Stimulated activated naive CD8-positive, alpha-beta T cell treated with anti-CD3 and anti-CD28 coated beads, Interleukin-15, Interleukin-2, amounts not matched to agents 100 ng/mL and 50 ng/mL, for 24 hours (primary cell): Measurements from ENCODE around the gene CYB5D1.
"Not testable (repeated sequence)": the region's sequence is repeated elsewhere in the genome, so short reads cannot be mapped to it uniquely, and the experiment has no call there.

Source experiments
- H3K27ac Mint-ChIP-seq: one replicate; pipeline ENCODE4 v1.8.0; 2021; ENCODE audit warnings: mild to moderate bottlenecking, mixed read lengths
- H3K27me3 Mint-ChIP-seq: one replicate; pipeline ENCODE4 v1.8.0; 2021; ENCODE audit warnings: mixed read lengths
- H3K36me3 Mint-ChIP-seq: one replicate; pipeline ENCODE4 v1.8.0; 2021; ENCODE audit warnings: low read depth, mixed read lengths
- H3K4me1 Mint-ChIP-seq: one replicate; pipeline ENCODE4 v1.8.0; 2021; ENCODE audit warnings: low read depth, mixed read lengths
- H3K4me3 Mint-ChIP-seq: one replicate; pipeline ENCODE4 v1.8.0; 2021; ENCODE audit warnings: mild to moderate bottlenecking, mixed read lengths
- H3K9me3 Mint-ChIP-seq: one replicate; pipeline ENCODE4 v1.8.0; 2021; ENCODE audit warnings: mixed read lengths

The CYB5D1 gene, protein sequence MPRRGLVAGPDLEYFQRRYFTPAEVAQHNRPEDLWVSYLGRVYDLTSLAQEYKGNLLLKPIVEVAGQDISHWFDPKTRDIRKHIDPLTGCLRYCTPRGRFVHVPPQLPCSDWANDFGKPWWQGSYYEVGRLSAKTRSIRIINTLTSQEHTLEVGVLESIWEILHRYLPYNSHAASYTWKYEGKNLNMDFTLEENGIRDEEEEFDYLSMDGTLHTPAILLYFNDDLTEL

DNA sequence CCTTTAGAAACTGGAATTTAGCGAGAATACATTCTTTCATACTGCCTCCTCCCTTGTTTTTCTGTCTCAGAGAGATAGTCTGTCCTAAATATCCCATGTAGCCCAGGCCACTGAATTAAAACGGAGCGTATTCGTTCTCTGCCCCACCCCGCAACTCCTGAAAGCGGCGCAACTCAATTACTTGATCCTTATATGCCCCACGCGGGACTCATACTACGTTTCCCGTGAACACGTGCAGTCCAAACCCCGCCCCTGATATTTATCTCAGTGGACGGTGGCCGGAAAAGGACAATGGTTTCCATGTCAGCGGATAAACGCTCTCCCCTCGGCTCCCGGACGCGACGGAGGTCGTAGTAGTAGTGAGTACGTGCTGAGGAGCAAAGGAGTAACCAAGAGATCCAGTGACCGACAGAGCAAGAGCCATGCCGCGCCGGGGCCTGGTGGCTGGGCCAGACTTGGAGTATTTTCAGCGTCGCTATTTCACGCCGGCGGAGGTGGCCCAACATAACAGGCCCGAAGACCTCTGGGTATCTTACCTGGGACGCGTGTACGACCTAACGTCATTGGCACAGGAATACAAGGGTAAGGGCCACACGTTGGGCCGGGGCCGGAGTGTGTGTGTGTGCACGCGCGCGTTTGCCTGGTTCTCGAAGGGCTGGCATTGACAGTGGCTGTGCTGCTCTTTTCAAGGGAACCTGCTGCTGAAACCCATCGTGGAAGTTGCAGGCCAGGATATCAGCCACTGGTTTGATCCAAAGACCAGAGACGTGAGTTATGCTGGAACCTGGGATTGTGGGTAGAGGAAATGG lies at the start of gene CYB5D1:
CYB5D1 (plus strand) TSS at position 291 of the 809 bp plus-strand sequence; CDS start at position 423, 132 bp downstream.
- Mint-ChIP-seq H3K4me1 (peaks cover 16% of the 10 kb centered on the region), H3K9me3 (no peaks in the 10 kb centered on the region), H3K36me3 (peaks cover 39% of the 10 kb centered on the region), H3K4me3 (no peak within 1 kb of the TSS), H3K27me3 (no peaks in the 10 kb centered on the region), H3K27ac (no peak within 1 kb of the TSS)

DNA sequence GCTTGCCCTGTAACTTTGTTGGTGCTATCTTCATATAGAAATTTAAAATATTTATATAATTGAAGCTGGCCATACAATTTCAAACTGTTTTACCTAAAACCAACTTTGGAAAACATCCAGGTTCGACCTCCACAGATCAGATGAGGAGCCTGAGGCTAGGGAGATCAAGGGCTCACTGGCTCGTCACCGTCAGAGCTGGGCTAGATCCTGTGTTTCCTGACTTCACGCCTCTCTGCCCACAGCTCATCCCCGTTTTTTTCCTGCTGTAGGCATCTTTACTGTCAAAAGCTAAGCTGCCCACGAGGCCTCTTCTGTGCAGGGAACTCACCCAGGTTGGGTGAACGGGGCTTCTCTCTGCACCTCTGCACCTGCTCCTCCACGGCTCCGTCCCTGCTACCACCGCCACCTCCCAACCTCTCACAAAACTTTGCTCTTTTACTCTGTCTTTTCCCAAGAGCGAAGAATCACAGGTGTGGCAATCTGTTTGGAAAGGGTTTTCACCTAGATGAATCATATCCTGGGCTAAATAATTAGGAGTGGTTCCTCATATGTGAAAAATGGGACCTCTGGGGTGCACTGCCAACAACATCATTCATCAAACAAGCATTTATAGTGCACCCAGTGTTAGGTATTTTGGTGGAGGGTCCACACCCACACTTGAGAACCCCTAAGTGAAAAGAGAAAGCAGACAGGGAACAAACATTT lies 48.6 kb upstream of the CYB5D1 start:
- Mint-ChIP-seq H3K27ac (no peak overlapping the region), H3K4me1 (no peaks in the 10 kb centered on the region), H3K4me3 (no peak overlapping the region)

DNA sequence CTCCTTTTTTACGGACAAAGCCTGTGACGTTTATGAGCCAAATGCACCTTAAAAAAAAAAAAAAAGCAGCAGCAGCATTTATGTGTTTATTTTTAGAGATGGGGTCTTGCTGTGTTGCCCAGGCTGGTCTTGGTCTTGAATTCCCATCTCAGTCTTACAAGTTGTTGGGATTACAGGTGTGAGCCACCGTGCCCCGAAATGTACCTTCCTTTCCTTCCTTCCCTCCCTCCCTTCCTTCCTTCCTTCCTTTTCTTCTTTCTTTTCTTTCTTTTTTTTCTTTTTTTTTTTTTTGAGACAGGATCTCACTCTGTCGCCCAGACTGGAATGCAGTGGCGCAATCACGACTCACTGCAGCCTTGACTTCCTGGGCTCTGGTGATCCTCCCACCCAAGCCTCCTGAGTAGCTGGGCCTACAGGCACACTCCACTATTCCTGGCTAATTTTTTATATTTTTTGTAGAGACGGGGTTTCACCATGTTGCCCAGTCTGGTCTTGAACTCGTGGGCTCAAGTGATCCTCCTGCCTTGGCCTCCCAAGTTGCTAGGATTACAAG lies 47.9 kb upstream of the CYB5D1 start:
- not testable (repeated sequence) for H3K9me3 Mint-ChIP-seq, H3K4me3 Mint-ChIP-seq, H3K4me1 Mint-ChIP-seq, H3K27ac Mint-ChIP-seq, H3K36me3 Mint-ChIP-seq, H3K27me3 Mint-ChIP-seq

More for the DNA sequence above, 48.6 kb upstream of the CYB5D1 start:
- Mint-ChIP-seq H3K9me3 (no peaks in the 10 kb centered on the region), H3K36me3 (no peaks in the 10 kb centered on the region), H3K27me3 (peaks cover 5% of the 10 kb centered on the region)

DNA sequence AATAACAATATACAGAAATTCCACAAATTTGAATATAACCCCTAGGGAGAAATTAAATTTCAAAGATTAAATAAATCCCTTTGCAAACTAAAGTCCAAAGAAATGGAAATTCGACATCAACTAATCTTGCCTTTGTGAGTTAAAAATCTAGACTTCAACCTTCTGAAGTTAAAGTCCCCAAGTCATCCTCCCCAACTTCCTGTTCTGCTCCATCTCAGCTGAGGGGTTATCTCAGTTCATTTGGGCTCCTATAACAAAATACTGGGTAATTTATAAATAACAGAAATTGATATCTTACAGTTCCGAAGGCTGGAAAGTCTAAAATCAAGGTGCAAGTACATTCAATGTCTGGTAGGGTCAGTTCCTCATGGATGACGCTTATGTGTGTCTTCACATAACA lies 46.6 kb upstream of the CYB5D1 start:
- no peaks in the 10 kb centered on the region for H3K4me1 Mint-ChIP-seq
- no peak overlapping the region for H3K4me3 Mint-ChIP-seq

DNA sequence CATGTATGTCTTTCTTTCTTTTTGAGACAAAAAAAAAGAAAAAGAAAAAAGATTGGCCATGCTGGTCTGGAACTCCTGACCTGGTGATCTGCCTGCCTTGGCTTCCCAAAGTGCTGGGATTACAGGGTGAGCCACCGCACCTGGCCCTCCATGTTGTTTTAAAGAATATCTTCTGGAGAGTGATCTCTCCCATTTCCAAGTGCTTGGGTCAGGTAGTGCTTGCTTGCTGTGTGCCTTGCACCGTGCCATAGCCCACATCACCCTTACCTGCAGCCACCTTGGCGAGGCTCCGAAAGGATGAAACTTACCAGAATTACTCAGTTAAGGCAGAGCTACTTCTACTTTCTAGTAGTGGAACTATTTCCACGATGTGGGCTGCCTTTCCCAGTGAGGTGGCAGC lies 42.8 kb upstream of the CYB5D1 start:
- H3K36me3 Mint-ChIP-seq, result no peaks in the 10 kb centered on the region
- H3K27ac Mint-ChIP-seq, result no peak overlapping the region
- no peak overlapping the region for H3K4me3 Mint-ChIP-seq
- H3K9me3 Mint-ChIP-seq, result no peaks in the 10 kb centered on the region
- no peaks in the 10 kb centered on the region for H3K27me3 Mint-ChIP-seq
- H3K4me1 Mint-ChIP-seq, result no peaks in the 10 kb centered on the region

More for the DNA sequence above, 46.6 kb upstream of the CYB5D1 start:
- Mint-ChIP-seq H3K36me3 (no peaks in the 10 kb centered on the region), H3K27me3 (peaks cover 5% of the 10 kb centered on the region), H3K27ac (no peak overlapping the region), H3K9me3 (no peaks in the 10 kb centered on the region)

DNA sequence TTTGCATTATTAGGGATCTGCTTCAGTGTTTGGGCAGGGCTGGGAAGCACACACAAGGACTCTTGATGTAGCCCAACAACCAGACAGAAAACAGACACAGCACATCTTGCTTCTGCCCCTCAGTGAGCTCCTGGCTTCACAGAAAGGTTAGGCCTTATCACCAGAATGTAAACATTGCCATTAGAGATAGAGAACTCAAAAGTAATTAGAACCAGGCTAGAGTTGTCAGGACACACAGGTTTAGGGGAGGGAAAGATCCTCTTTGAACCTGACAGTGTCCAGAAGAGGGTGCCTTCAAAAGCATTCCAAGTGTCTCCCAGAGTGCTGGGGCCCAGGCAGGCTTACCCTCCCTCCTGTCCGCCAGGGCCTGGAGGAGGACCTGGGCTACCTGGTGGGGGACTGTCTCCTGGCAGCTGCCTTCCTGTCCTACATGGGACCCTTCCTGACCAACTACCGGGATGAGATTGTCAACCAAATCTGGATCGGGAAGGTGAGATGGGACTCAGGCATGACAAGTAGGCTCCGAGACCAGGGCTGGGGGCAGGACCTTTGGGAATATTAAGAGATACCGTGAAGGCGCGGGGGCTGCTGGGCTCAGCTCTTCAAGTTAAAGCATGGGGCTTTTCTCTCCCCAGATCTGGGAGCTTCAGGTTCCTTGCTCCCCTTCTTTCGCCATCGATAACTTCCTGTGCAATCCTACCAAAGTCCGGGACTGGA lies 40.7 kb upstream of the CYB5D1 start:
- Mint-ChIP-seq H3K4me1 (no peaks in the 10 kb centered on the region), H3K4me3 (no peak overlapping the region), H3K27ac (no peak overlapping the region), H3K27me3 (no peaks in the 10 kb centered on the region), H3K36me3 (no peaks in the 10 kb centered on the region), H3K9me3 (no peaks in the 10 kb centered on the region)

DNA sequence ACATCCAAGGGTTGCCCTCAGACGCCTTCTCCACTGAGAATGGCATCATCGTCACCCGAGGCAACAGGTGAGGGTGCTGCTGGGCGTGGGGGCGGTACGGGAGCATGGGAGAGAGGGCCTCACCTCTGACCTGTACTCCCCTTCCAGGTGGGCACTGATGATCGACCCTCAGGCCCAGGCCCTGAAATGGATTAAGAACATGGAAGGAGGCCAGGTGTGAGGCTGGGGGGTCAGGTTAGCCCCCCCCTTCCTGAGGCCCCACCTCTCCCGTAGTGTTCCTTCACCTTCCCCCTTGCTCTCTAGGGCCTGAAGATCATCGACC lies 40.2 kb upstream of the CYB5D1 start:
- Mint-ChIP-seq H3K27me3 (no peaks in the 10 kb centered on the region), H3K27ac (no peak overlapping the region), H3K4me3 (no peak overlapping the region), H3K9me3 (no peaks in the 10 kb centered on the region), H3K36me3 (no peaks in the 10 kb centered on the region), H3K4me1 (no peaks in the 10 kb centered on the region)

DNA sequence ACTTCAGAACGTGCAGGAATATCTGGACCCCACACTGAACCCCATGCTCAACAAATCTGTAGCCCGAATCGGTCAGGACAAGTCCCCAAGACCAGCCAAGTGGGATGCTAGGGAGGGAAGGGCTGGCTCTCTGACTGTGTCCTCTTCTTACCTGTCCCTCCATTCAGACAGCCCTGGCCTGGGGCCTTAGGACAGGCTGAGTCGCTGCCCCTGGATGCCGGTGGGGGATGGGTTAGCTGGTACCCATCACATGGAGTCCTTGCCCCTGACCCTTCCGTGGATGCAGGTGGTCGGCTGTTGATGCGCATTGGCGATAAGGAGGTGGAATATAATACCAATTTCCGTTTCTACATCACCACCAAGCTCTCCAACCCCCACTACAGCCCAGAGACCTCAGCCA lies 39.8 kb upstream of the CYB5D1 start:
- Mint-ChIP-seq H3K4me3 (no peak overlapping the region), H3K27me3 (no peaks in the 10 kb centered on the region), H3K36me3 (no peaks in the 10 kb centered on the region), H3K9me3 (no peaks in the 10 kb centered on the region), H3K27ac (no peak overlapping the region), H3K4me1 (no peaks in the 10 kb centered on the region)

DNA sequence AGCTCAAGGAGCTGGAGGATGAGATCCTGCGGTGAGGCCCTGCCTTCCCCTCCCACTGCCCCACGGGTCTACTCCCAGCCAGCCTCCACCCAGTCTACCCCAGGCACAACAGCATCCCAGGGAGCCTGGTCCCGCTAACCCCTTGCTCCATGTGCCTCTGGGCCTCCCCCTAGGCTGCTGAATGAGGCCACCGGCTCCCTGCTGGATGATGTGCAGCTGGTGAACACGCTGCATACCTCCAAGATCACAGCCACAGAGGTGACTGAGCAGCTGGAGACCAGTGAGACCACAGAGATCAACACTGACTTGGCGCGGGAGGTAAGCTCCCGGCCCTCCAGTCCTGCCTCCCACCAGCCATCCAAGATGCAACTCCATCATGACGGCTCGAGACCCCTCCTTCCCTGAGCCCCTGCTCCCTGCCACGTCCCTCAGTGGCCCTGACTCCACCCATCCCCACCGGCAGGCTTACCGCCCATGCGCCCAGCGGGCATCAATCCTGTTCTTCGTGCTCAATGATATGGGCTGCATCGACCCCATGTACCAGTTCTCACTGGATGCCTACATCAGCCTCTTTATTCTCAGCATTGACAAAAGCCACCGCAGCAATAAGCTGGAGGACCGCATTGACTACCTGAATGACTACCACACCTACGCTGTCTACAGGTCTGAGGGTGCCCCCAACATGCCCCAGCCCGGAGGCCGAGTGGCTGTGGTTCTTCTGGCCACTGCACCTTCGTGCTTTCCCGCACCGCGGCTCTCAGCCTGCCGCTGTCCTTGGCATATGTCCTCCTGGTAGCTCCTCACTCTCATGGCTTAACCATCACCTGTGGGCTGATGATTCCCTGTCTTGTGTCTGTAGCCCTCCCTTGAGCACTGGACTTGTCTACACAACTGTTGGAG lies 38.8 kb upstream of the CYB5D1 start:
- no peaks in the 10 kb centered on the region for H3K9me3 Mint-ChIP-seq
- H3K4me3 Mint-ChIP-seq, result no peak overlapping the region
- H3K36me3 Mint-ChIP-seq, result no peaks in the 10 kb centered on the region
- H3K27me3 Mint-ChIP-seq, result no peaks in the 10 kb centered on the region
- H3K27ac Mint-ChIP-seq, result no peak overlapping the region
- H3K4me1 Mint-ChIP-seq, result no peaks in the 10 kb centered on the region

DNA sequence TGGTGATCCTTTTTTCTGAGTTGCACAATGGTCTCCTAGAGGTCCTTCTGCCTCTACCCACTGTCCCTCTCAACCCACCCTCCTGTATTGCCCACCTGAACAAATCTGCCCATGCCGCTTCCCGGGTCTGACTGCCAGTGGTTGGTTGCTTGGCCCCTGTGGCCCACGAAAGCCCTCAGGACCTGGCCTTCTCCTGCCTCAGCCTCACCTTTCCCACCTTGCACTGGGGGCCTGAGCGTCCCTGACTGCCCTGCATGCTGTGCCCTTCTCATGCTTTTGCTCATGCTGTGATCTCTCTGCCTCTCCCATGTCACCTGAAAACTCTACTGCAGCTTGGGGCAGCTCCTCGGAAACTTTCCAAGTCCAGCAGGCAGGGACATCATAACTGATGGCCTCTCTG lies 37.6 kb upstream of the CYB5D1 start:
- no peaks in the 10 kb centered on the region for H3K4me1 Mint-ChIP-seq
- H3K36me3 Mint-ChIP-seq, result no peaks in the 10 kb centered on the region
- no peak overlapping the region for H3K27ac Mint-ChIP-seq
- H3K4me3 Mint-ChIP-seq, result no peak overlapping the region
- no peaks in the 10 kb centered on the region for H3K9me3 Mint-ChIP-seq
- H3K27me3 Mint-ChIP-seq, result no peaks in the 10 kb centered on the region

DNA sequence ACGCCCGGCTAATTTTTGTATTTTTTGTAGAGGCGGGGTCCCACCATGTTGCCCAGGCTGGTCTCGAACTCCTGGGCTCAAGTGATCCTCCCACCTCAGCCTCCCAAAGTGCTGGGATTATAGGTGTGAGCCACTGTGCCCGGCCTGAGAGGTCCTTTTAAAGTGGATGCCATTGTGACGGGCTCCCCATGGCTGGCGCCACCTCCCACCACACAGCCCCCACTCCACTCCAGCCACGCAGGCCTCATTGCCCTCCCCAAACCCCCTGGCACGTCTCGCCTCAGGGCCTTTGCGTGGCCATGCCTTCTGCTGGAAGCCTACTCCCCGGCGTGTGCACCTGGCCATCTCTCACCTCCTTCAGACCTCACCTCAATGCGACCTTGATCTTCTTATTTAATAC lies 35.7 kb upstream of the CYB5D1 start:
- H3K9me3 Mint-ChIP-seq, result no peaks in the 10 kb centered on the region
- H3K27ac Mint-ChIP-seq, result no peak overlapping the region

DNA sequence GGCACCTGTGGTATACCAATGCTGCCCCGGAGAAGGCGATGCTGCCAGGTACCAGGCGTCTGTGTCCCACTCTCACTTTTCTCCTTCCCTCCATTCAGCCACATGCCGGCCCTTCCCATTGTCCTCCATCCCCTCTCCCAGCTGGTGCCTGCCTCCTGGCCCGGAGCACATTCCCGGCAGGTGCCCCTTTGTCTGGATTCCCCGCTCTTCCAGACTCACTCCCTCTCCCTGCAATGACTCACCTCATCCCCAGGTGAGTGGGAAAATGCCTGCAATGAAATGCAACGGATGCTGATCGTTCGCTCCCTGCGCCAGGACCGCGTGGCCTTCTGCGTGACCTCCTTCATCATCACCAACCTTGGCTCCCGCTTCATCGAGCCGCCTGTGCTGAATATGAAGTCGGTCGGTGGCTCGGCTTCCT lies 34.2 kb upstream of the CYB5D1 start:
- Mint-ChIP-seq H3K4me3 (no peak overlapping the region), H3K36me3 (no peaks in the 10 kb centered on the region)

More for the DNA sequence above, 35.7 kb upstream of the CYB5D1 start:
- Mint-ChIP-seq H3K4me3 (no peak overlapping the region), H3K27me3 (no peaks in the 10 kb centered on the region), H3K4me1 (no peaks in the 10 kb centered on the region), H3K36me3 (no peaks in the 10 kb centered on the region)

DNA sequence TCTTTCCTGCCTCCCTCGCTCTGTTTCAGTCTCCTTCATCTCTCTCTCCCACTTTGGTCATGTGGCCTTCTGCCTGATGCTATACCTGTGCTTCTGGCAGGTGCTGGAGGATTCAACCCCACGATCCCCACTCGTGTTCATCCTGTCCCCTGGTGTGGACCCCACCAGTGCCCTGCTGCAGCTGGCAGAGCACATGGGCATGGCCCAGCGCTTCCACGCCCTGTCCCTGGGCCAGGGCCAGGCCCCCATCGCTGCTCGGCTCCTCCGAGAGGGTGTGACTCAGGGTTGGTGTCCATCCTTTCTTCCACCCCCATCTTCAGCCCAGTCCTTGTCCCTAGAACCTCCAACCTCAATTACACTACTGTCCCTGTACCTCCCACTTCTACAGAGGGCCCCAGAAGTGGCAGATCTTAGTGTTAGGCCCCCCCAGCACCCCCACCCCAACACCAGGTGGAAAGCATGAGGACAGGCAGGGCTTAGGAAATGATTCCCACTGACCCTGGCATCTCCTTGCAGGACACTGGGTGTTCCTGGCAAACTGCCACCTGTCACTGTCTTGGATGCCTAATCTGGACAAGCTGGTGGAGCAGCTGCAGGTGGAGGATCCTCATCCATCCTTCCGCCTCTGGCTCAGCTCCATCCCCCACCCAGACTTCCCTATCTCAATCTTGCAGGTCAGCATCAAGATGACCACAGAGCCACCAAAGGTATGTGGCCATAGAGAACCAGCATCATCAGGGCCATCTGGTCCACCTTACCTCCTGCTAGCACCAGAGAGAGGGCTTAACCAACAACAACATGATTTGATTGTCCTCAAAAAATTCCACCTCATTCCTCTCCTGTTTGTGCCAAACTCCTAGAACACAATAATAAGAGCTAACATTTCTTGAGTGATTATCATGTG lies 33.5 kb upstream of the CYB5D1 start:
- Mint-ChIP-seq H3K9me3 (no peaks in the 10 kb centered on the region), H3K4me3 (no peak overlapping the region), H3K27me3 (peaks cover 3% of the 10 kb centered on the region), H3K27ac (no peak overlapping the region), H3K36me3 (no peaks in the 10 kb centered on the region), H3K4me1 (no peaks in the 10 kb centered on the region)

More for the DNA sequence above, 34.2 kb upstream of the CYB5D1 start:
- Mint-ChIP-seq H3K27ac (no peak overlapping the region), H3K9me3 (no peaks in the 10 kb centered on the region), H3K4me1 (no peaks in the 10 kb centered on the region), H3K27me3 (peaks cover 3% of the 10 kb centered on the region)
